NT2/D1 (cell line): ENCODE results near the gene PLXNA2.

Experiments
- SUZ12 ChIP-seq: IDR thresholded peaks from 2 replicates; pipeline ENCODE4 v1.6.1; 2011; ENCODE audit not compliant: insufficient read length, insufficient read depth; ENCODE audit errors: extremely low read depth
- YY1 ChIP-seq: IDR thresholded peaks from 2 replicates; pipeline ENCODE4 v1.6.1; 2011; ENCODE audit not compliant: insufficient read length, insufficient read depth
- ZNF274 ChIP-seq: IDR thresholded peaks from 2 replicates; pipeline ENCODE4 v1.6.1; 2011; ENCODE audit warnings: mild to moderate bottlenecking, low read depth, low read length

DNA sequence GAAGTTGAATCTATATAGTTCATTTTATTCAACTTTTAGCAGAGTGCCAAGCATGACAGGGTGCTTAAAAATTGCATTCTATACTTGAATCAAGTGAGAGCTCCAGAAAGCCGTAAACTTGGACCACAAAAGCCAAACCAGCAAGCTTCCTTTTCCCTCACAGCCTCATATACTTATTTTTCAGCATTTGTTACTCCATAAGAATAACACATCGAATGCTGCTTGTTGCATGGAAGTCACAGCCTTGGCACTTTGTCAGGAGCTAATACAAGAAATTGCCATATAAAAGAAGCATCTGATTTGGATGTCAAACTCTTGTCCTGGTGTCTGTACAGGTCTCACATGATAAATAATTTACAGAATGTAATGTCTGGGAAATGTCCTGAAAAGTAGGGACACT, 87.4 kb downstream of the PLXNA2 start:
- TF ChIP-seq SUZ12 (no peak), YY1 (no peak), ZNF274 (no peak)
